IPS-15b (cell line): ENCODE measurements around the gene KLK2.

Experiments used
- H3K27me3 ChIP-seq: one replicate; pipeline ENCODE4 v1.6.1; 2013; ENCODE audit warnings: low read length; ENCODE audit not compliant: control insufficient read depth, insufficient read depth
- H3K36me3 ChIP-seq: one replicate; pipeline ENCODE4 v1.6.1; 2013; ENCODE audit warnings: low read length; ENCODE audit not compliant: control insufficient read depth, insufficient read depth
- H3K4me1 ChIP-seq: one replicate; pipeline ENCODE4 v1.6.1; 2013; ENCODE audit warnings: mild to moderate bottlenecking, low read length; ENCODE audit not compliant: control insufficient read depth, insufficient read depth
- H3K4me3 ChIP-seq: one replicate; pipeline ENCODE4 v1.5.1; 2013; ENCODE audit warnings: low read depth, low read length
- H3K9ac ChIP-seq: one replicate; pipeline ENCODE4 v1.6.1; 2013; ENCODE audit warnings: low read depth, mild to moderate bottlenecking, low read length
- H3K9me3 ChIP-seq: one replicate; pipeline ENCODE4 v1.6.1; 2013; ENCODE audit warnings: mild to moderate bottlenecking, low read length; ENCODE audit not compliant: control insufficient read depth, insufficient read depth

Gene KLK2

DNA sequence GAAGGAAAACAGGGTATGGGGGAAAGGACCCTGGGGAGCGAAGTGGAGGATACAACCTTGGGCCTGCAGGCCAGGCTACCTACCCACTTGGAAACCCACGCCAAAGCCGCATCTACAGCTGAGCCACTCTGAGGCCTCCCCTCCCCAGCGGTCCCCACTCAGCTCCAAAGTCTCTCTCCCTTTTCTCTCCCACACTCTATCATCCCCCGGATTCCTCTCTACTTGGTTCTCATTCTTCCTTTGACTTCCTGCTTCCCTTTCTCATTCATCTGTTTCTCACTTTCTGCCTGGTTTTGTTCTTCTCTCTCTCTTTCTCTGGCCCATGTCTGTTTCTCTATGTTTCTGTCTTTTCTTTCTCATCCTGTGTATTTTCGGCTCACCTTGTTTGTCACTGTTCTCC lies 15.9 kb upstream of the KLK2 start:
- no peak overlapping the region for H3K9ac ChIP-seq
- H3K36me3 ChIP-seq, result no peaks in the 10 kb centered on the region
- H3K27me3 ChIP-seq, result peaks cover 35% of the 10 kb centered on the region
- H3K4me3 ChIP-seq, result no peak overlapping the region
- no peaks in the 10 kb centered on the region for H3K9me3 ChIP-seq
- peaks cover 6% of the 10 kb centered on the region for H3K4me1 ChIP-seq

DNA sequence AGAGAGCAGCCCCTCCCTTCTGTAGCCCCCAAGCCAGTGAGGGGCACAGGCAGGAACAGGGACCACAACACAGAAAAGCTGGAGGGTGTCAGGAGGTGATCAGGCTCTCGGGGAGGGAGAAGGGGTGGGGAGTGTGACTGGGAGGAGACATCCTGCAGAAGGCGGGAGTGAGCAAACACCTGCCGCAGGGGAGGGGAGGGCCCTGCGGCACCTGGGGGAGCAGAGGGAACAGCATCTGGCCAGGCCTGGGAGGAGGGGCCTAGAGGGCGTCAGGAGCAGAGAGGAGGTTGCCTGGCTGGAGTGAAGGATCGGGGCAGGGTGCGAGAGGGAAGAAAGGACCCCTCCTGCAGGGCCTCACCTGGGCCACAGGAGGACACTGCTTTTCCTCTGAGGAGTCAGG lies 14.4 kb upstream of the KLK2 start:
- peak overlapping the region; percentile 18 for H3K4me3 ChIP-seq
- H3K9me3 ChIP-seq, result no peaks in the 10 kb centered on the region
- no peak overlapping the region for H3K9ac ChIP-seq
- H3K36me3 ChIP-seq, result no peaks in the 10 kb centered on the region
- H3K4me1 ChIP-seq, result peaks cover 6% of the 10 kb centered on the region
- H3K27me3 ChIP-seq, result peaks cover 32% of the 10 kb centered on the region

DNA sequence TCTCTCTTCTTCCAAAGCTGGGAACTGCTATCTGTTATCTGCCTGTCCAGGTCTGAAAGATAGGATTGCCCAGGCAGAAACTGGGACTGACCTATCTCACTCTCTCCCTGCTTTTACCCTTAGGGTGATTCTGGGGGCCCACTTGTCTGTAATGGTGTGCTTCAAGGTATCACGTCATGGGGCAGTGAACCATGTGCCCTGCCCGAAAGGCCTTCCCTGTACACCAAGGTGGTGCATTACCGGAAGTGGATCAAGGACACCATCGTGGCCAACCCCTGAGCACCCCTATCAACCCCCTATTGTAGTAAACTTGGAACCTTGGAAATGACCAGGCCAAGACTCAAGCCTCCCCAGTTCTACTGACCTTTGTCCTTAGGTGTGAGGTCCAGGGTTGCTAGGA lies 13.4 kb upstream of the KLK2 start:
- H3K27me3 ChIP-seq, result peaks cover 31% of the 10 kb centered on the region
- no peaks in the 10 kb centered on the region for H3K9me3 ChIP-seq
- H3K4me1 ChIP-seq, result peaks cover 6% of the 10 kb centered on the region
- H3K36me3 ChIP-seq, result no peaks in the 10 kb centered on the region
- no peak overlapping the region for H3K9ac ChIP-seq
- no peak overlapping the region for H3K4me3 ChIP-seq

DNA sequence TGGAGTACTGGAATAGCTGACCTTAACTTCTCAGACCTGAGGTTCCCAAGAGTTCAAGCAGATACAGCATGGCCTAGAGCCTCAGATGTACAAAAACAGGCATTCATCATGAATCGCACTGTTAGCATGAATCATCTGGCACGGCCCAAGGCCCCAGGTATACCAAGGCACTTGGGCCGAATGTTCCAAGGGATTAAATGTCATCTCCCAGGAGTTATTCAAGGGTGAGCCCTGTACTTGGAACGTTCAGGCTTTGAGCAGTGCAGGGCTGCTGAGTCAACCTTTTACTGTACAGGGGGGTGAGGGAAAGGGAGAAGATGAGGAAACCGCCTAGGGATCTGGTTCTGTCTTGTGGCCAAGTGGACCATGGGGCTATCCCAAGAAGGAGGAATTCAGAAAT lies 12.2 kb upstream of the KLK2 start:
- no peak overlapping the region for H3K4me3 ChIP-seq
- H3K36me3 ChIP-seq, result no peaks in the 10 kb centered on the region
- H3K9ac ChIP-seq, result no peak overlapping the region
- H3K27me3 ChIP-seq, result peaks cover 23% of the 10 kb centered on the region
- no peaks in the 10 kb centered on the region for H3K9me3 ChIP-seq
- H3K4me1 ChIP-seq, result peaks cover 6% of the 10 kb centered on the region

DNA sequence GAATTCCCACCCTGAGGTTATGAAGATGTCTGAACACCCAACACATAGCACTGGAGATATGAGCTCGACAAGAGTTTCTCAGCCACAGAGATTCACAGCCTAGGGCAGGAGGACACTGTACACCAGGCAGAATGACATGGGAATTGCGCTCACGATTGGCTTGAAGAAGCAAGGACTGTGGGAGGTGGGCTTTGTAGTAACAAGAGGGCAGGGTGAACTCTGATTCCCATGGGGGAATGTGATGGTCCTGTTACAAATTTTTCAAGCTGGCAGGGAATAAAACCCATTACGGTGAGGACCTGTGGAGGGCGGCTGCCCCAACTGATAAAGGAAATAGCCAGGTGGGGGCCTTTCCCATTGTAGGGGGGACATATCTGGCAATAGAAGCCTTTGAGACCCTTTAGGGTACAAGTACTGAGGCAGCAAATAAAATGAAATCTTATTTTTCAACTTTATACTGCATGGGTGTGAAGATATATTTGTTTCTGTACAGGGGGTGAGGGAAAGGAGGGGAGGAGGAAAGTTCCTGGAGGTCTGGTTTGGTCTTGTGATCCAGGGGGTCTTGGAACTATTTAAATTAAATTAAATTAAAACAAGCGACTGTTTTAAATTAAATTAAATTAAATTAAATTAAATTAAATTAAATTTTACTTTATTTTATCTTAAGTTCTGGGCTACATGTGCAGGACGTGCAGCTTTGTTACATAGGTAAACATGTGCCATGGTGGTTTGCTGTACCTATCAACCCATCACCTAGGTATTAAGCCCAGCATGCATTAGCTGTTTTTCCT lies 11.5 kb upstream of the KLK2 start:
- peaks cover 20% of the 10 kb centered on the region for H3K27me3 ChIP-seq
- no peaks in the 10 kb centered on the region for H3K36me3 ChIP-seq
- no peak overlapping the region for H3K9ac ChIP-seq
- H3K4me3 ChIP-seq, result no peak overlapping the region
- H3K9me3 ChIP-seq, result no peaks in the 10 kb centered on the region
- peaks cover 6% of the 10 kb centered on the region for H3K4me1 ChIP-seq

- H3K9ac ChIP-seq, result no peak overlapping the region
These were observed 3.8 kb upstream of the KLK2 start for GRCh38 chr19:50869479-50869878.

GRCh38 chr19:50870417-50871089 lies 2.7 kb upstream of the KLK2 start:
- Histone ChIP-seq H3K4me1 (no peaks in the 10 kb centered on the region), H3K9ac (no peak overlapping the region), H3K4me3 (no peak overlapping the region), H3K36me3 (no peaks in the 10 kb centered on the region), H3K27me3 (peaks cover 25% of the 10 kb centered on the region), H3K9me3 (no peaks in the 10 kb centered on the region)

More at GRCh38 chr19:50869479-50869878, 3.8 kb upstream of the KLK2 start:
- no peaks in the 10 kb centered on the region for H3K9me3 ChIP-seq
- no peak overlapping the region for H3K4me3 ChIP-seq
- H3K4me1 ChIP-seq, result no peaks in the 10 kb centered on the region
- no peaks in the 10 kb centered on the region for H3K36me3 ChIP-seq
- peaks cover 27% of the 10 kb centered on the region for H3K27me3 ChIP-seq

- peaks cover 22% of the 10 kb centered on the region for H3K27me3 ChIP-seq
- no peak overlapping the region for H3K9ac ChIP-seq
- no peaks in the 10 kb centered on the region for H3K9me3 ChIP-seq
- no peaks in the 10 kb centered on the region for H3K4me1 ChIP-seq
- no peaks in the 10 kb centered on the region for H3K36me3 ChIP-seq
- H3K4me3 ChIP-seq, result no peak overlapping the region
These were observed 972 bp downstream of the KLK2 start for GRCh38 chr19:50874211-50874610.

GRCh38 chr19:50875795-50876422 lies 2.7 kb downstream of the KLK2 start:
- Histone ChIP-seq H3K9me3 (no peaks in the 10 kb centered on the region), H3K9ac (no peak overlapping the region), H3K4me3 (no peak overlapping the region), H3K27me3 (peaks cover 12% of the 10 kb centered on the region), H3K4me1 (no peaks in the 10 kb centered on the region), H3K36me3 (no peaks in the 10 kb centered on the region)

- no peaks in the 10 kb centered on the region for H3K36me3 ChIP-seq
- no peak overlapping the region for H3K4me3 ChIP-seq
- peaks cover 7% of the 10 kb centered on the region for H3K27me3 ChIP-seq
- H3K9ac ChIP-seq, result no peak overlapping the region
- no peaks in the 10 kb centered on the region for H3K4me1 ChIP-seq
- no peaks in the 10 kb centered on the region for H3K9me3 ChIP-seq
These were observed 3.2 kb downstream of the KLK2 start for GRCh38 chr19:50876456-50876855.

DNA sequence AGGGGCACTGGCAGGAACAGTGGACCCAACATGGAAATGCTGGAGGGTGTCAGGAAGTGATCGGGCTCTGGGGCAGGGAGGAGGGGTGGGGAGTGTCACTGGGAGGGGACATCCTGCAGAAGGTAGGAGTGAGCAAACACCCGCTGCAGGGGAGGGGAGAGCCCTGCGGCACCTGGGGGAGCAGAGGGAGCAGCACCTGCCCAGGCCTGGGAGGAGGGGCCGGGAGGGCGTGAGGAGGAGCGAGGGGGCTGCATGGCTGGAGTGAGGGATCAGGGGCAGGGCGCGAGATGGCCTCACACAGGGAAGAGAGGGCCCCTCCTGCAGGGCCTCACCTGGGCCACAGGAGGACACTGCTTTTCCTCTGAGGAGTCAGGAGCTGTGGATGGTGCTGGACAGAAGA lies 4.1 kb downstream of the KLK2 start:
- H3K27me3 ChIP-seq, result peaks cover 8% of the 10 kb centered on the region
- no peak overlapping the region for H3K4me3 ChIP-seq
- no peak overlapping the region for H3K9ac ChIP-seq
- no peaks in the 10 kb centered on the region for H3K4me1 ChIP-seq
- no peaks in the 10 kb centered on the region for H3K9me3 ChIP-seq
- no peaks in the 10 kb centered on the region for H3K36me3 ChIP-seq

DNA sequence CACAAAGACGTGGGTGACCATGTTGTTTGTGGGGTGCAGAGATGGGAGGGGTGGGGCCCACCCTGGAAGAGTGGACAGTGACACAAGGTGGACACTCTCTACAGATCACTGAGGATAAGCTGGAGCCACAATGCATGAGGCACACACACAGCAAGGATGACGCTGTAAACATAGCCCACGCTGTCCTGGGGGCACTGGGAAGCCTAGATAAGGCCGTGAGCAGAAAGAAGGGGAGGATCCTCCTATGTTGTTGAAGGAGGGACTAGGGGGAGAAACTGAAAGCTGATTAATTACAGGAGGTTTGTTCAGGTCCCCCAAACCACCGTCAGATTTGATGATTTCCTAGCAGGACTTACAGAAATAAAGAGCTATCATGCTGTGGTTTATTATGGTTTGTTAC lies 5.6 kb downstream of the KLK2 start:
- no peak overlapping the region for H3K4me3 ChIP-seq
- H3K36me3 ChIP-seq, result no peaks in the 10 kb centered on the region
- no peaks in the 10 kb centered on the region for H3K4me1 ChIP-seq
- no peak overlapping the region for H3K9ac ChIP-seq
- H3K9me3 ChIP-seq, result no peaks in the 10 kb centered on the region
- peaks cover 8% of the 10 kb centered on the region for H3K27me3 ChIP-seq
